Colonic mucosa (tissue), 4 donors: ENCODE data around the gene IL5RA. TPM values are rescaled to one million over a fixed set of nuclear protein-coding genes. Genes with fewer than 3 reads are reported as not detected.

Source experiments
- DNase-seq: peaks from one replicate; pipeline ENCODE4 v3.0.0-alpha.2; 2020
- H3K27ac ChIP-seq: fragments of 200-600 bp; one replicate; pipeline ENCODE4 v1.8.0; 2021
- H3K27me3 ChIP-seq: fragments of 200-600 bp; one replicate; pipeline ENCODE4 v1.8.0; 2021
- H3K36me3 ChIP-seq: fragments of 200-600 bp; one replicate; pipeline ENCODE4 v1.8.0; 2021
- H3K4me1 ChIP-seq: fragments of 200-600 bp; one replicate; pipeline ENCODE4 v1.8.0; 2021; ENCODE audit warnings: mild to moderate bottlenecking
- H3K4me3 ChIP-seq: fragments of 200-600 bp; one replicate; pipeline ENCODE4 v1.8.0; 2021
- H3K9ac ChIP-seq, 2 donors: one replicate each; pipeline ENCODE4 v1.7.0; 2013; ENCODE audit warnings: control low read depth in 2 of 2, low read depth in 2 of 2, low read length in 2 of 2
- H3K9me3 ChIP-seq: fragments of 200-600 bp; one replicate; pipeline ENCODE4 v1.8.0; 2021
- intact Hi-C: fragments of 100-400 bp; cut with DNase I; formaldehyde crosslinking; loops from one replicate; pipeline ENCODE4 v1.14.1; 2022
- total RNA-seq, 2 donors: library from RNA; stranded (reverse); fragmentation: NEBNext Ultra II Directional in 1 of 2; extraction: Animal tissue kit (Norgen Biotek cat#: 25700) in 1 of 2; gene quantifications; one replicate each; pipeline ENCODE4 v1.2.1, GENCODE V29; 2021
- TF ChIP-seq, protein P1 (sequence below): fragments of 200-600 bp; IDR thresholded peaks from one replicate; pipeline ENCODE4 v1.8.0; 2022; ENCODE audit warnings: antibody characterized with exemption, mild to moderate bottlenecking
- donor health status: healthy.
- donor health status: DM: no; HTN: no; CAD: no.
- donor health status: DM: no; HTN: no; CAD: no.

Gene IL5RA, protein sequence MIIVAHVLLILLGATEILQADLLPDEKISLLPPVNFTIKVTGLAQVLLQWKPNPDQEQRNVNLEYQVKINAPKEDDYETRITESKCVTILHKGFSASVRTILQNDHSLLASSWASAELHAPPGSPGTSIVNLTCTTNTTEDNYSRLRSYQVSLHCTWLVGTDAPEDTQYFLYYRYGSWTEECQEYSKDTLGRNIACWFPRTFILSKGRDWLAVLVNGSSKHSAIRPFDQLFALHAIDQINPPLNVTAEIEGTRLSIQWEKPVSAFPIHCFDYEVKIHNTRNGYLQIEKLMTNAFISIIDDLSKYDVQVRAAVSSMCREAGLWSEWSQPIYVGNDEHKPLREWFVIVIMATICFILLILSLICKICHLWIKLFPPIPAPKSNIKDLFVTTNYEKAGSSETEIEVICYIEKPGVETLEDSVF
- under 1 TPM; 0.15 to 0.21 TPM for total RNA-seq

DNA sequence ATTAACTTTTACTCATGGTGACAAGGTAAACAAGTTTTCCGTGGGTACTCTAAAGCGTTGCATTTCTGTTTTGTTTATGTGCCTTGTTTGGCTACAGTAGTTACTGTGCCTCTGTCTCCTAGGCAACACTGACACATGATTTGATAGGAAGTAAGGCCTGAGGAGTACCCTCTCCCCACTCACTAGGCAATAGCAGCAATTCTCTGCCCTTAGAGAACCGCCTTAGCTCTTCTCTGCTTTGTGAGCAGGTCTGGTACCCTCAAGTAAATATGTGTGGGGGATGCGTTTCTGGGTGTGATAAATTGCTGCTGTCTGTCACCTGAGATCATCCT, at the start of gene IL5RA:
IL5RA (minus strand) TSS at position 76 of the 332 bp plus-strand sequence. CDS start 5,390 bp downstream, outside the sequence.
- Histone ChIP-seq H3K27me3 (no peaks in the 10 kb centered on the region), H3K36me3 (no peaks in the 10 kb centered on the region), H3K9ac (no peak within 1 kb of the TSS), H3K4me3 (no peak within 1 kb of the TSS), H3K9me3 (no peaks in the 10 kb centered on the region), H3K4me1 (no peaks in the 10 kb centered on the region), H3K27ac (no peak within 1 kb of the TSS)
- TF ChIP-seq, protein P1, sequence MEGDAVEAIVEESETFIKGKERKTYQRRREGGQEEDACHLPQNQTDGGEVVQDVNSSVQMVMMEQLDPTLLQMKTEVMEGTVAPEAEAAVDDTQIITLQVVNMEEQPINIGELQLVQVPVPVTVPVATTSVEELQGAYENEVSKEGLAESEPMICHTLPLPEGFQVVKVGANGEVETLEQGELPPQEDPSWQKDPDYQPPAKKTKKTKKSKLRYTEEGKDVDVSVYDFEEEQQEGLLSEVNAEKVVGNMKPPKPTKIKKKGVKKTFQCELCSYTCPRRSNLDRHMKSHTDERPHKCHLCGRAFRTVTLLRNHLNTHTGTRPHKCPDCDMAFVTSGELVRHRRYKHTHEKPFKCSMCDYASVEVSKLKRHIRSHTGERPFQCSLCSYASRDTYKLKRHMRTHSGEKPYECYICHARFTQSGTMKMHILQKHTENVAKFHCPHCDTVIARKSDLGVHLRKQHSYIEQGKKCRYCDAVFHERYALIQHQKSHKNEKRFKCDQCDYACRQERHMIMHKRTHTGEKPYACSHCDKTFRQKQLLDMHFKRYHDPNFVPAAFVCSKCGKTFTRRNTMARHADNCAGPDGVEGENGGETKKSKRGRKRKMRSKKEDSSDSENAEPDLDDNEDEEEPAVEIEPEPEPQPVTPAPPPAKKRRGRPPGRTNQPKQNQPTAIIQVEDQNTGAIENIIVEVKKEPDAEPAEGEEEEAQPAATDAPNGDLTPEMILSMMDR = no peak
- no peak for DNase-seq
- intact Hi-C loops = no loop called here

DNA sequence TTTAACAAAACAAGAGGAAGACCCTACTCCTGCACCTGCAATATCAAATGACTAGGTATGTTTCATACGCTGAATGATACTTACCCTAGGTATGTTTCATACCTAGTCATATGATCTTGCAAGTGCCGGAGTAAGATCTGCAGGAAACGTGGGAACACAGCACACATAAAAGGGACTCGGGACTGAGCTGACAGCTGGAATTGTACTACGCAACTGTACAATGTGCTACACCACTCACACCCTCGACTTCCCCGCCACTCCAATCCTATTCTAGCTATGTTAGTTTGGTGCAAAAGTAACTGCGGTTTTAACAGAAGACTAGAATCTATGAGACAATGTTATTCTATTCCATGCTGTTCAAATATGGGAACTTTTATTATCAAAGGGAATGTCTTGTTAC, 47.3 kb upstream of the IL5RA start:
- H3K9ac ChIP-seq = no peak overlapping the region
- H3K9me3 ChIP-seq = no peaks in the 10 kb centered on the region
- H3K4me3 ChIP-seq = no peak overlapping the region
- TF ChIP-seq, protein P1 = no peak
- peaks cover 8% of the 10 kb centered on the region for H3K36me3 ChIP-seq
- DNase-seq = no peak
- no peaks in the 10 kb centered on the region for H3K4me1 ChIP-seq
- no peak overlapping the region for H3K27ac ChIP-seq
- H3K27me3 ChIP-seq = no peaks in the 10 kb centered on the region
- intact Hi-C loops = no loop called here

DNA sequence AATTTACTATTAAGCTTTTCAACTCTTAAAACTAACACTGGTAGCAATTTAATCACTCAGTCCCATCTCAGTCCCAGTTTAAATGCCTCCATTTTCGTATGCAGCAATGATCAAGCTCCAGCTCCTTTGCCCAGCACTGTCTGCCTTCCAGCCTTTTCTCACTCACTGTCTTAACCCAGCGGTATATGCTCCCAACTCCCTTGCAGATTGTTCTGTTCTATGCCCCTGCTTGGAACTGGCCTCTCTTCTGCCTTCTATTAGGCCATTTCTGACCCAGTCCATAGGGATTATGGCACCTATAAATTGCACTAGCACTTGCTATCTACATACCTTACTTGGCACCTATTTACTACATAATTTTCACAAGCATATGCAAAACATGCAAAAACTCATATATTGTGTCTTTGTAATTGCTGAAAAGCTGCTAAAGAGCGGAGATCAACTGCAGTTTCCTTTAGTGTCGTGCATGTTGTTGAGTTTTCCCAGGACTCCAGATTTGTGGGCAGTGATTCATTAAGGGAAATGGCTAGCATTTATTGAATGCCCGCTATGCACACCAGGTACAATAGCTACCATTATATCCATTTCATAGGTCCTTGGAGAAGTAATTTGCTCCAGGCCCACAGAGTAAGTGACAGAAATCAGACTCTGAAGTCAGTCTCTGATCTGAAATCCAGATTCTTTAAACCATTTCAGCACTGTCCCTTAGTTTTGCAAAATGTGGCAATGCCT, 44.9 kb upstream of the IL5RA start:
- no peak overlapping the region for H3K4me3 ChIP-seq
- intact Hi-C loops = no loop called here
- H3K27ac ChIP-seq = no peak overlapping the region
- TF ChIP-seq, protein P1 = no peak
- H3K36me3 ChIP-seq = peaks cover 8% of the 10 kb centered on the region
- no peaks in the 10 kb centered on the region for H3K9me3 ChIP-seq
- no peaks in the 10 kb centered on the region for H3K4me1 ChIP-seq
- no peak for DNase-seq
- H3K9ac ChIP-seq = no peak overlapping the region
- no peaks in the 10 kb centered on the region for H3K27me3 ChIP-seq

DNA sequence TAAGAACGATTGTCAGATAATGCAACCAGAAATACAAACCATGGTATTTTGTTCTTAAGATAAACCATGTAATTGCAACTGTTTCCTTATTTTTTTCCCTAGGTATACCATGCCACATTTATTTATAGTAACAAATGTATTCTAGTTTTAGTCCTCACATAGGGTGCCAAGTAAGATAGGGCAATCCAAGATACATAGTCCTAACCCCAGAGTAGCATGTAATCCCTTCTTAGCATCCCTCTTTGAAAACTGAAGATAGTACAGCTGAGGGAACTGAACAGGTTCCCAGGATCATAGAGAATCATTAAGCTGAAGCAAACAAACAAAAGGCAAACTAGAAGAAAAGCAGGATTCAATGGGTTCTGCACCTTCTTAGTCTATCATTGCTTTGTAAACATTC, 41.3 kb upstream of the IL5RA start:
- Histone ChIP-seq H3K9ac (no peak overlapping the region), H3K4me1 (no peaks in the 10 kb centered on the region), H3K4me3 (no peak overlapping the region), H3K27ac (no peak overlapping the region), H3K27me3 (no peaks in the 10 kb centered on the region), H3K36me3 (peaks cover 12% of the 10 kb centered on the region), H3K9me3 (no peaks in the 10 kb centered on the region)
- intact Hi-C loops = no loop called here
- TF ChIP-seq, protein P1 = no peak
- DNase-seq = no peak

DNA sequence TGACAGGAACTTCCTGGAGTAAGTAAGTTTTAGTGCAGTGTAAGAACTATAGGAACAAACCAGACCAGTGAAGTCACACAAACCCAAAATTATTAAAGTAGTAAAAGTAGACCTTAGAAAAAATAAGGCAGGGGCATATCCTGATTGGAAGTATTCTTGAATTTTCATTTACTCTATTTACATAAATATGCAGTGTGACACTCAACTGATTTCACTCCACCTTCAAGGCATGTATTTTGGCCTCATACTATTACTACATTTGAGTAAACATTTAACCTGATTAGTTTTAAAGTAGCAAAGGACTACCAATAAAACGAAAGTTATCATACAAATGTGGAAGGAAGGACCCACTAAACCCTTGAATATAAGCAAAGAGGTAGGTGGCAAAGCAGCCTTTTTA, 39.4 kb upstream of the IL5RA start:
- intact Hi-C loops = no loop called here
- no peak overlapping the region for H3K27ac ChIP-seq
- H3K4me1 ChIP-seq = no peaks in the 10 kb centered on the region
- no peaks in the 10 kb centered on the region for H3K27me3 ChIP-seq
- H3K4me3 ChIP-seq = no peak overlapping the region
- no peak for DNase-seq
- H3K36me3 ChIP-seq = peaks cover 8% of the 10 kb centered on the region
- no peak overlapping the region for H3K9ac ChIP-seq
- H3K9me3 ChIP-seq = no peaks in the 10 kb centered on the region
- TF ChIP-seq, protein P1 = no peak
